ENCODE measurements around the gene UHRF1. TPM values are rescaled to one million over a fixed set of nuclear protein-coding genes. Genes with fewer than 3 reads are reported as not detected.
A peak's percentile ranks its signal among the peaks of the same experiment; 100 is the strongest.
"Not testable (repeated sequence)": the region's sequence is repeated elsewhere in the genome, so short reads cannot be mapped to it uniquely, and the experiment has no call there.

Gene UHRF1
- total and polyA plus RNA-seq, 7 donors, result 0.36 to 10.5 (median 1.5) TPM

DNA sequence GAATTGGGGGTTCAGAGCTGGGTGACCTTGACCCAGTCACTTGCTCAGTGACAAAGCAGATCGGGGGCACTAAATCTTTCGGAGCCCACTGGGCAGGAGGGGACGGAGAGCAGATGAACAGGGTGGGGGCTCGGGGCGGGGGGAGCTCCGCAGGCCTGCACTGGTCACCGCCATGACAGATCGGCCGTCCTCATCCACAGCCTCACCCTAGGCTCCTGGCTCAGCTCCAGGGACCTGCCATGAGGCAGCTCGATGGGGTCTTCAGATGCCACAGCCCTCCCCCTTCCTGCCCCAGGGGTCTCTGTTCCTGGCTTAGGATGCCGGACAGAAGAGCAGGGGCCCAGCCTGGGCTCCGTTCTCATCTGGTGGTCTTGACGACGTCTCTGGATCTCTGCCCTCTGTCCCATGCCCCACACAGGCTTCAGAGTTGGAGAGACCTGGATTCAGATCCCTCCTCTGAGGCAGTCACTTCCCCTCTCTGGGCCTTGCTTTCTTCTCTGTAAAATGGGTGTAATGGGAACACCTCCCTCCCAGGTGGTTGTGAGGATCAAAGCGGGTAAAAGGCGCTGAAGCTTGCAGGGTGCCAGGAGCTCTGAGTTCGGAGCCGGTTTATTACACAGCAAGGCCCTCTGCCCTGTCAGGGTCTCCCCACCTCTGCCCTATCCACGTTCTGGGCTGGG, 62.7 kb downstream of the UHRF1 start:
- TF ChIP-seq, protein P1, sequence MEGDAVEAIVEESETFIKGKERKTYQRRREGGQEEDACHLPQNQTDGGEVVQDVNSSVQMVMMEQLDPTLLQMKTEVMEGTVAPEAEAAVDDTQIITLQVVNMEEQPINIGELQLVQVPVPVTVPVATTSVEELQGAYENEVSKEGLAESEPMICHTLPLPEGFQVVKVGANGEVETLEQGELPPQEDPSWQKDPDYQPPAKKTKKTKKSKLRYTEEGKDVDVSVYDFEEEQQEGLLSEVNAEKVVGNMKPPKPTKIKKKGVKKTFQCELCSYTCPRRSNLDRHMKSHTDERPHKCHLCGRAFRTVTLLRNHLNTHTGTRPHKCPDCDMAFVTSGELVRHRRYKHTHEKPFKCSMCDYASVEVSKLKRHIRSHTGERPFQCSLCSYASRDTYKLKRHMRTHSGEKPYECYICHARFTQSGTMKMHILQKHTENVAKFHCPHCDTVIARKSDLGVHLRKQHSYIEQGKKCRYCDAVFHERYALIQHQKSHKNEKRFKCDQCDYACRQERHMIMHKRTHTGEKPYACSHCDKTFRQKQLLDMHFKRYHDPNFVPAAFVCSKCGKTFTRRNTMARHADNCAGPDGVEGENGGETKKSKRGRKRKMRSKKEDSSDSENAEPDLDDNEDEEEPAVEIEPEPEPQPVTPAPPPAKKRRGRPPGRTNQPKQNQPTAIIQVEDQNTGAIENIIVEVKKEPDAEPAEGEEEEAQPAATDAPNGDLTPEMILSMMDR (IDR thresholded peaks at IDR 0.05), result no peak
- TF ChIP-seq EP300 (IDR thresholded peaks at IDR 0.05) (no peak), POLR2AphosphoS5 (IDR thresholded peaks at IDR 0.05) (no peak), POLR2A (IDR thresholded peaks at IDR 0.05) (no peak)
- Histone ChIP-seq H3K36me3 (no peaks in the 10 kb centered on the region), H3K4me3 (peak overlapping the region in 2 of 4 donors; percentile 76 to 85), H3K27me3 (no peaks in the 10 kb centered on the region), H3K27ac (peak overlapping the region; percentile 66 to 80 (median 70)), H3K4me1 (peaks cover 0 to 78% (median 67%) of the 10 kb centered on the region in 4 donors), H3K9me3 (no peaks in the 10 kb centered on the region)
- intact Hi-C loops (cut with DNase I), result loop anchor here (10.0 kb wide), 2 partner anchors 247 to 1093 kb away; partner anchors contain the start of gene DPP9
- DNase-seq, result no peak
- 89 to 94% methylated on average over 19 of the region's 19 CpGs for WGBS, 2 donors

DNA sequence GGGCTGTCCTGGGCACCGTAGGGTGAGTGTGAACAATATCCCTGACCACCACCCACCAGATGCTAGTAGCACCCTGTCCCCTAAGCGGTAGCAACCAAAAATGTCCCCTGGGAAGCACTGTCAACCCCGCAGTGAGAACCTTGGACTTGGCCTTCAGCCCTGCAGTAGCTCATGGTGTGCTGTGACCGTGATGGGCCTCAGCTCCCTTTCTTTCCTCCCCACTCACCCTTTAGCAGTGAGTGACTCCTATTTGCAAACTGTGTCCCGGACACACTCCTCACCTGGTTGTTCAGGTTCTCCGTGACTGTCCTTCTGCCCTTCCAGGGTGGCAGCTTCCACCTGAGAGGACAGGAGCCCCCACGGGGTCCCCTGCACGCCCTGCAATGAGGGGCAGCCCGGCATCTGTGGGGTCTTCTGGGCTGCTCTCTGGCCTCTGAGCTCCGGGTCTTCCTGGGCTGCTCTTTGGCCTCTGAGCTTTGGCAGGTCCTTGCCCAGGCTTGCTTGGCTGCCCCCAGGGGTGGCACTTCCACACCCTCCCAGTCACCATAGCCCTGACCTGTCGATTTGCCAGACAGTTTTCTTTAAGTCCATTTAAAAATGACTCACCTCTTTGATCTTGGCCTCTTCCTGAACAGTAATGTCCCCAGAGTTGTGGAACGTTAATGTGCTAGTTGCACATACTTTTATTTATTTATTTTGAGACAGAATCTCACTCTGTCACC, 63.4 kb downstream of the UHRF1 start:
- no peak for DNase-seq
- H3K27ac ChIP-seq, result peak overlapping the region; percentile 16 to 69 (median 52)
- H3K27me3 ChIP-seq, result no peaks in the 10 kb centered on the region
- peaks cover 0 to 85% (median 74%) of the 10 kb centered on the region in 4 donors for H3K4me1 ChIP-seq
- H3K4me3 ChIP-seq, result no peak overlapping the region
- TF ChIP-seq POLR2A (IDR thresholded peaks at IDR 0.05), result no peak
- TF ChIP-seq EP300 (IDR thresholded peaks at IDR 0.05), result no peak
- TF ChIP-seq POLR2AphosphoS5 (IDR thresholded peaks at IDR 0.05), result no peak
- TF ChIP-seq, protein P1 (IDR thresholded peaks at IDR 0.05), result no peak
- intact Hi-C loops (cut with DNase I), result loop anchor here (10.0 kb wide), 2 partner anchors 248 to 1092 kb away; partner anchors contain the start of gene DPP9
- H3K9me3 ChIP-seq, result no peaks in the 10 kb centered on the region
- H3K36me3 ChIP-seq, result no peaks in the 10 kb centered on the region
- WGBS, 2 donors, result 75 to 88% methylated on average over 12 of the region's 12 CpGs

DNA sequence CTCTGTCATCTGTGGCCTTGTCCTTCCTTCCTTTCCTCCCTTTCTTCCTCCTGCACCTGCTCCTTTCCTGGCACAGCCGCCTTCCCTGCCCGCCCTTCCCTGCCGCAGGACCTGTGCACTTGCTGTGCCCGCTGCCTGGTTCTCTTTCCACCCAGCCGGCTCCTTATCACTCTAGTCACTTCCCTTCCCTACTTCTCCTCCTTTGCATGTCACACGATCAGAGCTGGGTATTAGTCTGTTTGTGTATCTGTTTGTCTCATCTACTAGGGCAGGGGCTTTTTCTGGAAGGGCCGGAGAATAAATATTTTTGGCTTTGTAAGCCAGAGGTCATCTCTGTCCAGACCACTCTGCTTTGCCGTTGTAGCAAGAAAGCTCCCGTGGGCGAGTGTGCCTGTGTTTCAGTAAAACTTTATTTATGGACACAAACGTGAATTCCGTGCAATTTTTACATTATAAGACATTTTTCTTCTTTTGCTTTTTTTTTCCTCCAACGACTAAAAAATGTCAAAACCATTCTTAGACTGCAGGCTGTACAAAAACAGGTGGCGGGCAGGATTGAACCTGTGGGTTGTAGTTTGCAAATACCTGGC, 65.7 kb downstream of the UHRF1 start:
- intact Hi-C loops (cut with DNase I), result loop anchor here (5.0 to 10.0 kb wide), 3 partner anchors 47 to 1090 kb away; partner anchors contain the start of gene DPP9
- Histone ChIP-seq H3K4me1 (peaks cover 0 to 92% (median 88%) of the 10 kb centered on the region in 4 donors), H3K27me3 (no peaks in the 10 kb centered on the region), H3K9me3 (no peaks in the 10 kb centered on the region), H3K36me3 (no peaks in the 10 kb centered on the region), H3K4me3 (no peak overlapping the region), H3K27ac (peak overlapping the region; percentile 87 to 94 (median 90))
- TF ChIP-seq POLR2AphosphoS5 (IDR thresholded peaks at IDR 0.05) (no peak), POLR2A (IDR thresholded peaks at IDR 0.05) (no peak), EP300 (IDR thresholded peaks at IDR 0.05) (no peak)
- TF ChIP-seq, protein P1 (IDR thresholded peaks at IDR 0.05), result no peak
- WGBS, 2 donors, result 81 to 83% methylated on average over 14 of the region's 14 CpGs
- DNase-seq, result no peak

DNA sequence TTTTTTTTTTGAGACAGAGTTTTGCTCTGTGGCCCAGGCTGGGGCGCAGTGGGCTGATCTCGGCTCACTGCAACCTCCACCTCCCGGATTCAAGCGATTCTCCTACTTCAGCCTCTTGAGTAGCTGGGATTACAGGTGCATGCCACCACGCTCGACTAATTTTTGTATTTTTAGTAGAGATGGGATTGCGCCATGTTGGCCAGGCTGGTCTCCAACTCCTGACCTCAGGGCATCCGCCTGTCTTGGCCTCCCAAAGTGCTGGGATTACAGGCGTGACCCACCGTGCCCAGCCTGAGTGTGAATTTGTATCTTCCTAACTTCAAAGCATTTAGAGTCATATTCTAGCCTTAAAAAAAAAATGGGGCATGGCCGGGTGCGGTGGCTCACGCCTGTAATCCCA, 66.3 kb downstream of the UHRF1 start:
- peaks cover 0 to 90% (median 85%) of the 10 kb centered on the region in 4 donors for H3K4me1 ChIP-seq
- not testable (repeated sequence) for H3K36me3 ChIP-seq, DNase-seq, H3K27me3 ChIP-seq, H3K9me3 ChIP-seq
- peak overlapping the region in 1 of 4 donors; percentile 6 for H3K4me3 ChIP-seq
- intact Hi-C loops (cut with DNase I), result loop anchor here (5.0 to 10.0 kb wide), 3 partner anchors 47 to 1089 kb away; partner anchors contain the start of gene DPP9
- WGBS, 2 donors, result 94 to 95% methylated on average over 13 of the region's 13 CpGs
- peak overlapping the region; percentile 87 to 94 (median 90) for H3K27ac ChIP-seq
